Gastroesophageal sphincter (tissue), 3 donors: ENCODE results near the gene ADAMTS12.

Experiments
- POLR2AphosphoS5 ChIP-seq: sonication (generic); formaldehyde crosslinking; IDR thresholded peaks from one replicate; pipeline ENCODE4 v1.6.1; 2017; ENCODE audit warnings: antibody characterized with exemption
- TF ChIP-seq, protein P1 (sequence below), 4 experiments: fragments of 200-600 bp in 2 of 4; fragments of 450-650 bp in 2 of 4; sonication (generic) in 1 of 4; IDR thresholded peaks; one replicate each; pipeline ENCODE4 v1.5.1; 2017 to 2019; ENCODE audit warnings: antibody characterized with exemption in 4 of 4, mild to moderate bottlenecking in 2 of 4, moderate library complexity in 2 of 4

DNA sequence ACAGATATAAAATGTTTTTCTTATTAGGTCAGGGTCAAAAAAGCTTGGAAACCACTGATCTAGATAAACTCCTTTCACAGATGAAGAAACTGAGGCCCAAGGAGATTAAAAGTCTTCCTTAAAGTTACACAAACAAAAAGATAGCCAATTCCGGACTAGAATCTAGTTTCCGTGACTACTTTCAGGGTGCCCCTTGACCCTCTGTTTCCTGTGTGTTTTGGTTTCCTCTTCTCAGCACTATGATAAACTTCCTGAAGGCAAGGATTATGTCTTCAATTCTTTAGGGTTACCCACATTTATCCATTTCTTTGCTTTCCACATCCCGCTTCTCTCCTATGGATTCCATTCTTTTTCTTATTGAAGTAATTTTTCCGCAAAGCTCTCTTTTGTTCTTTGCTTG, 83.1 kb downstream of the ADAMTS12 start:
- TF ChIP-seq POLR2AphosphoS5 = no peak
- TF ChIP-seq, protein P1, sequence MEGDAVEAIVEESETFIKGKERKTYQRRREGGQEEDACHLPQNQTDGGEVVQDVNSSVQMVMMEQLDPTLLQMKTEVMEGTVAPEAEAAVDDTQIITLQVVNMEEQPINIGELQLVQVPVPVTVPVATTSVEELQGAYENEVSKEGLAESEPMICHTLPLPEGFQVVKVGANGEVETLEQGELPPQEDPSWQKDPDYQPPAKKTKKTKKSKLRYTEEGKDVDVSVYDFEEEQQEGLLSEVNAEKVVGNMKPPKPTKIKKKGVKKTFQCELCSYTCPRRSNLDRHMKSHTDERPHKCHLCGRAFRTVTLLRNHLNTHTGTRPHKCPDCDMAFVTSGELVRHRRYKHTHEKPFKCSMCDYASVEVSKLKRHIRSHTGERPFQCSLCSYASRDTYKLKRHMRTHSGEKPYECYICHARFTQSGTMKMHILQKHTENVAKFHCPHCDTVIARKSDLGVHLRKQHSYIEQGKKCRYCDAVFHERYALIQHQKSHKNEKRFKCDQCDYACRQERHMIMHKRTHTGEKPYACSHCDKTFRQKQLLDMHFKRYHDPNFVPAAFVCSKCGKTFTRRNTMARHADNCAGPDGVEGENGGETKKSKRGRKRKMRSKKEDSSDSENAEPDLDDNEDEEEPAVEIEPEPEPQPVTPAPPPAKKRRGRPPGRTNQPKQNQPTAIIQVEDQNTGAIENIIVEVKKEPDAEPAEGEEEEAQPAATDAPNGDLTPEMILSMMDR (IDR thresholded peaks at IDR 0.05) = no peak
